Panc1 (cell line): ENCODE measurements around the gene PSG1.
"Not testable (repeated sequence)": the region's sequence is repeated elsewhere in the genome, so short reads cannot be mapped to it uniquely, and the experiment has no call there.

Experiments
- CTCF ChIP-seq: fragments of 450-650 bp; IDR thresholded peaks from 2 replicates; pipeline ENCODE4 v1.5.1; 2017; ENCODE audit warnings: mild to moderate bottlenecking
- POLR2AphosphoS5 ChIP-seq: IDR thresholded peaks from 2 replicates; pipeline ENCODE4 v1.6.1; 2012; ENCODE audit warnings: mild to moderate bottlenecking, low read depth, low read length, moderate library complexity
- SIN3A ChIP-seq: IDR thresholded peaks from 2 replicates; pipeline ENCODE4 v1.6.1; 2012; ENCODE audit warnings: low read depth, mild to moderate bottlenecking, low read length, moderate library complexity, borderline replicate concordance; ENCODE audit not compliant: insufficient read depth
- TCF7L2 ChIP-seq: IDR thresholded peaks from 2 replicates; pipeline ENCODE4 v1.6.1; 2011; ENCODE audit warnings: mild to moderate bottlenecking, low read depth, low read length, inconsistent platforms

GRCh38 chr19:42853231-42853630 lies 26.3 kb downstream of the PSG1 start:
- not testable (repeated sequence) for TF ChIP-seq POLR2AphosphoS5, CTCF, TCF7L2, SIN3A
